PFSK-1 (cell line): ENCODE data around the gene ZNF362.

Experiments used
- POLR2AphosphoS5 ChIP-seq: IDR thresholded peaks from 2 replicates; pipeline ENCODE4 v1.6.1; 2012; ENCODE audit warnings: low read depth, mild to moderate bottlenecking, control low read depth, low read length, moderate library complexity
- TAF1 ChIP-seq: IDR thresholded peaks from 2 replicates; pipeline ENCODE4 v1.6.1; 2012; ENCODE audit warnings: low read length, control low read depth, borderline replicate concordance; ENCODE audit not compliant: insufficient read depth

GRCh38 chr1:33334081-33334552 lies 77.8 kb downstream of the ZNF362 start:
- TF ChIP-seq POLR2AphosphoS5 = no peak
- TF ChIP-seq TAF1 = no peak
